HG03039 (cell line): ENCODE data around the gene LIG1.
"Not testable (repeated sequence)": the region's sequence is repeated elsewhere in the genome, so short reads cannot be mapped to it uniquely, and the experiment has no call there.

Experiments used
- ATAC-seq: cut with Tn5 transposase; IDR thresholded peaks from one replicate; pipeline ENCODE4 v1.9.1; 2021; ENCODE audit warnings: mild to moderate bottlenecking, moderate library complexity; ENCODE audit not compliant: unreplicated experiment

Gene LIG1

GRCh38 chr19:48122421-48122820, 47.7 kb downstream of the LIG1 start:
- ATAC-seq = no peak

- no peak for ATAC-seq
Measured at GRCh38 chr19:48121909-48122371, 48.2 kb downstream of the LIG1 start.

- no peak for ATAC-seq
Measured at GRCh38 chr19:48121066-48121465, 49.1 kb downstream of the LIG1 start.

- ATAC-seq = no peak
Measured at GRCh38 chr19:48120505-48120904, 49.6 kb downstream of the LIG1 start.

- no peak for ATAC-seq
Measured at GRCh38 chr19:48118131-48118517, 52.0 kb downstream of the LIG1 start.

- ATAC-seq = no peak
Measured at GRCh38 chr19:48117515-48118130, 52.5 kb downstream of the LIG1 start.

GRCh38 chr19:48113190-48113917, 56.8 kb downstream of the LIG1 start:
- no peak for ATAC-seq

- ATAC-seq = no peak
Measured at GRCh38 chr19:48111280-48111679, 58.9 kb downstream of the LIG1 start.

- ATAC-seq = peak; percentile 54
Measured at GRCh38 chr19:48110350-48110966, 59.7 kb downstream of the LIG1 start, which contains the start of gene PLA2G4C. Gene PLA2G4C, minus strand, starts transcription at chr19:48110817. Its CDS starts 4,288 bp downstream, at chr19:48106529.

- ATAC-seq = no peak
Measured at GRCh38 chr19:48108997-48109782, 61.0 kb downstream of the LIG1 start.

- no peak for ATAC-seq
Measured at GRCh38 chr19:48103922-48104321, 66.2 kb downstream of the LIG1 start.

- no peak for ATAC-seq
Measured at GRCh38 chr19:48102870-48103751, 67.0 kb downstream of the LIG1 start.

GRCh38 chr19:48095612-48096175, 74.5 kb downstream of the LIG1 start:
- ATAC-seq = no peak

- ATAC-seq = no peak
Measured at GRCh38 chr19:48094855-48095203, 75.3 kb downstream of the LIG1 start.

GRCh38 chr19:48094129-48094854, 75.9 kb downstream of the LIG1 start:
- ATAC-seq = no peak

GRCh38 chr19:48091111-48091718, 78.9 kb downstream of the LIG1 start:
- not testable (repeated sequence) for ATAC-seq

GRCh38 chr19:48090281-48090802, 79.8 kb downstream of the LIG1 start:
- no peak for ATAC-seq

- ATAC-seq = not testable (repeated sequence)
Measured at GRCh38 chr19:48088991-48089390, 81.2 kb downstream of the LIG1 start.
